ENCODE results near the gene DENND1C. TPM values are rescaled to one million over a fixed set of nuclear protein-coding genes. Genes with fewer than 3 reads are reported as not detected.

DENND1C gene
- 1 to 10 TPM in 4 of 8 experiments, under 1 TPM in 4; 0.07 to 2.7 (median 0.98) TPM for total RNA-seq

DNA sequence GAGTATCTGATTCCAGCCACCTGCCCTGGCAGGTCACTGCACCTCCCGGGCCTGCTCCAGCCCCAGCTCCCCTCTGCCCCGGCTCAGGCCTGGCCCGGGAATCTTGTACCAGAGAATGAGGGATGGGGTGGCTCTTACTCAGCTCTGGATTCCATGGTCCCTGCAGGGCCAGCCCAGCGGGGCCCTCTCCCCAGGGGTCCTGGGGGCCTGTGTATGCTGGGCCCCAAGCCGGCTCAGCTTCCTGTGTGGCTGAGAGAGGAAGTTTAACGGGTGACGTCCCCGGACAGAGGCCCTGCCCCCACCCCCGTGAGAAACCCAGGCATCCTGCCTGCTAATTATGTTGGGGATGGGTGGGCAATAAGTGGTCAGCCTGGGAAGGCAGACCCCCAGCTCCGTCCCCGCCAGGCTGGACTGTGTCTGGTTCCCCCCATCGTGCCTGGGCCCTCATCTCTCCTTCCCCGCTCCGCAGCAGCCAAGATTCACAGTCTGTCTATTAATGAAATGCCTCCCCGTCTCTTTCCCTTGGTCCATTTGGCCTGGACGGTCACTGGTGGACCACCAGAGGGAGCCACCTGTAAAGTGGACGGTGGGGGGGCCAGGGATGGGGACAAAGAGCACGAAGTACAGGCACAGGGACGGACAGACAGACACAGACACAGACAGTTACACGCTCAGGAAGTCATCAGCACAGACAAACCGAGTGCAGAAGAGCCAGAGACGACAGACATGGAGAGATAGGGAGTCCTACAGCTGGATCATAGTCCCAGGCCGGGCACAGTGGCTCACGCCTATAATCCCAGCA is at the start of gene DENND1C:
Gene DENND1C (minus strand): TSS at position 247 of the 802 bp plus-strand sequence. CDS start 92 bp downstream, at position 155.
- H3K4me1 ChIP-seq (replicated peaks in 1 of 2), result no peaks in the 10 kb centered on the region
- ATAC-seq (replicated peaks in 6 of 8), result peak; percentile 37 to 89 (median 56)
- no peak within 1 kb of the TSS for H3K4me3 ChIP-seq
- in situ Hi-C loops (cut with MboI; ENCODE audit: low pct_unique_long_range_greater_than_20kb in 2 of 9, low sequenced_read_pairs in 9 of 9, unreplicated experiment in 9 of 9), result no loop called here
- 0 to 100% (median 20%) methylated on average over 1 to 8 of the region's 24 CpGs; no CpG with 5 or more reads in 4 of the 10 experiments for WGBS, 10 experiments
- no peak within 1 kb of the TSS for H3K27ac ChIP-seq

DNA sequence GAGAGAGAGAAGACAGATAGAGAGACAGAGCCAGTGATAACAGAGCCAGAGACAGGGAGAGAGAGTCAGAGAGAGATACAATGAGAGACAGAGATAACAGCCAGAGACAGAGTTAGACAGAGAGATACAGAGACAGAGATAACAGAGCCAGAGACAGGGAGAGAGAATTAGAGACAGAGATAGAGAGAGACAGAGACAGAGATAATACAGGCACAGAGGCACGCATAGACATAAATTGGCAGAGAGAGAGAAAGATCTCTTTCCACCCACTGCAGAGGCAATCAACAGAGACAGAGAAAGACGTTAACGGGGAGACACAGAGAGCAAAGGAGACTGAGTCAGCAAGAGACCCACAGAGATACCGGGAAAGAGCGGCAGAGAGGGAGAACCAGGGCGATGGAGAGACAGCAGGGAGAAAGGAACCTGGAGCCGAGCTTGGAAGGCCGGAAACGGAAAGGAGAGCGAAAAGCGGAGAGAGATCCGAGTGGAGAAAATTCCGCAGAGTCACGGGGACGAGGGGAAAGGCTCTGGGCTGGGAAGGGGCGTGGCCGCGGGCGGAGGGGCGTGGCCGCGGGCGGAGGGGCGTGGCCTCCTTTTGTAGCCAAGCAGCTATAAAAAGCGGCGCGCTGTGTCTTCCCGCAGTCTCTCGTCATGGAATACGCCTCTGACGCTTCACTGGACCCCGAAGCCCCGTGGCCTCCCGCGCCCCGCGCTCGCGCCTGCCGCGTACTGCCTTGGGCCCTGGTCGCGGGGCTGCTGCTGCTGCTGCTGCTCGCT is 49.0 kb upstream of the DENND1C start, which contains the start of gene TNFSF9:
Gene TNFSF9 (plus strand): TSS at position 641 of the 777 bp plus-strand sequence. CDS start 11 bp downstream, at position 652.
- Histone ChIP-seq H3K4me3 (peak within 1 kb of the TSS; percentile 43 to 64 (median 50)), H3K4me1 (replicated peaks in 1 of 2) (peaks cover 13 to 22% of the 10 kb centered on the region in 2 donors), H3K27ac (peak within 1 kb of the TSS; percentile 15)
- WGBS, 10 experiments, result 0 to 23% (median 0%) methylated on average over 2 to 14 of the region's 44 CpGs
- in situ Hi-C loops (cut with MboI; ENCODE audit: low pct_unique_long_range_greater_than_20kb in 2 of 9, low sequenced_read_pairs in 9 of 9, unreplicated experiment in 9 of 9), result no loop called here
- peak; percentile 72 to 89 (median 84) for ATAC-seq (replicated peaks in 6 of 8)

GRCh38 chr19:6529937-6530385 is 48.4 kb upstream of the DENND1C start:
- H3K4me1 ChIP-seq (replicated peaks in 1 of 2), result peaks cover 13 to 22% of the 10 kb centered on the region in 2 donors
- WGBS, 10 experiments, result 14 to 100% (median 50%) methylated on average over 1 to 2 of the region's 2 CpGs; no CpG with 5 or more reads in 1 of the 10 experiments
- ATAC-seq (replicated peaks in 6 of 8), result no peak
- H3K4me3 ChIP-seq, result peak overlapping the region; percentile 43 to 64 (median 50)
- in situ Hi-C loops (cut with MboI; ENCODE audit: low pct_unique_long_range_greater_than_20kb in 2 of 9, low sequenced_read_pairs in 9 of 9, unreplicated experiment in 9 of 9), result loop anchor here in 2 of 9 experiments (10.0 kb wide), 2 partner anchors 85 to 105 kb away; no protein-coding TSS in a partner anchor
- no peak overlapping the region for H3K27ac ChIP-seq

DNA sequence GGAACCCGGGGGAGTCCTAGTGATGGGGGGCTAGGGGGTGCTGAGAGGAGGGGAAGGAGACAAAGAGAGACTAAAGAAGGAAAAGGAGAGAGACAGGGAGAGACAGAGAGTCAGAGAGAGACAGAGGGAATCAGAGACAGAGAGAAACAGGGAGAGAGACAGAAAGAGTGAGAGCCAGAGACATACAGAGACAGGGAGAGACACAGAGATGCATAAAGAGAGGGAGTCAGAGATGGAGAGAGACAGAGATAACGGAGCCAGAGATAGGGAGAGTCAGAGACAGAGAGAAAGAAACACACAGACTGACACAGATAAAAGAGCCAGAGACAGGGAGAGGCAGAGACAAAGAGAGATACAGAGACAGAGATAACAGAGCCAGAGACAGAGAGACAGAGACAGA is 47.8 kb upstream of the DENND1C start:
- in situ Hi-C loops (cut with MboI; ENCODE audit: low pct_unique_long_range_greater_than_20kb in 2 of 9, low sequenced_read_pairs in 9 of 9, unreplicated experiment in 9 of 9), result loop anchor here in 2 of 9 experiments (10.0 kb wide), 2 partner anchors 85 to 105 kb away; no protein-coding TSS in a partner anchor
- Histone ChIP-seq H3K4me1 (replicated peaks in 1 of 2) (peaks cover 13 to 22% of the 10 kb centered on the region in 2 donors), H3K27ac (no peak overlapping the region), H3K4me3 (no peak overlapping the region)
- 37 to 100% (median 70%) methylated on average over 1 of the region's 2 CpGs; no CpG with 5 or more reads in 2 of the 10 experiments for WGBS, 10 experiments
- no peak for ATAC-seq (replicated peaks in 6 of 8)

DNA sequence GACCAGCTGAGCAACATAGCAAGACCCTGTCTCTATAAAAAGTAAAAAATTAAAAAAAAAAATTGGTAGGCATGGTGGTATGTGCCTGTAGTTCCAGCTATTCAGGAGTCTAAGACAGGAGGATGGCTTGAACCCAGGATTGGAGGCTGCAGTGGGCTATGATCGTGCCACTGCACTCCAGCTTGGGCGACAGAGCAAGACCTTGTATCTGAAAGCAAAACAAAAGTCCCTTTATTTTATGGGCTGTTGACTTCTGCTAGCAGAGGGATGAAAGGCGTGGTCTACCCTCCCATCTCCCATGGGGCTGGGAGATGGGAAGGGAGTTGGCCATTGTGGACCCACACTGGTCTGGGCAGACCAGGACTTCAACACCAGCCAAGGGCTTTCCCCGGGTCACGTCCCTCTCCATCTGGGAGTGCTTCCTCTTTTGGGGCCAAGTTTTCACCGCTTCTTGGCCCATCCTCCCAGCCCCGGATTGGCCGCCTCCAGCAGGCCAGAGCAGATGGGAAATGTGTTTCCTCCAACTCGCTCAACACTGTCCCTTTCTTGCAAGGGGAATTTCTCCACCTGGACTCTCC is 47.0 kb upstream of the DENND1C start:
- in situ Hi-C loops (cut with MboI; ENCODE audit: low pct_unique_long_range_greater_than_20kb in 2 of 9, low sequenced_read_pairs in 9 of 9, unreplicated experiment in 9 of 9), result loop anchor here in 2 of 9 experiments (10.0 kb wide), 2 partner anchors 86 to 106 kb away; no protein-coding TSS in a partner anchor
- 40 to 60% (median 50%) methylated on average over 1 to 8 of the region's 9 CpGs; no CpG with 5 or more reads in 5 of the 10 experiments for WGBS, 10 experiments
- peak in 1 of 8 experiments; percentile 2 for ATAC-seq (replicated peaks in 6 of 8)
- Histone ChIP-seq H3K4me1 (replicated peaks in 1 of 2) (peaks cover 13 to 18% of the 10 kb centered on the region in 2 donors), H3K4me3 (no peak overlapping the region), H3K27ac (no peak overlapping the region)

DNA sequence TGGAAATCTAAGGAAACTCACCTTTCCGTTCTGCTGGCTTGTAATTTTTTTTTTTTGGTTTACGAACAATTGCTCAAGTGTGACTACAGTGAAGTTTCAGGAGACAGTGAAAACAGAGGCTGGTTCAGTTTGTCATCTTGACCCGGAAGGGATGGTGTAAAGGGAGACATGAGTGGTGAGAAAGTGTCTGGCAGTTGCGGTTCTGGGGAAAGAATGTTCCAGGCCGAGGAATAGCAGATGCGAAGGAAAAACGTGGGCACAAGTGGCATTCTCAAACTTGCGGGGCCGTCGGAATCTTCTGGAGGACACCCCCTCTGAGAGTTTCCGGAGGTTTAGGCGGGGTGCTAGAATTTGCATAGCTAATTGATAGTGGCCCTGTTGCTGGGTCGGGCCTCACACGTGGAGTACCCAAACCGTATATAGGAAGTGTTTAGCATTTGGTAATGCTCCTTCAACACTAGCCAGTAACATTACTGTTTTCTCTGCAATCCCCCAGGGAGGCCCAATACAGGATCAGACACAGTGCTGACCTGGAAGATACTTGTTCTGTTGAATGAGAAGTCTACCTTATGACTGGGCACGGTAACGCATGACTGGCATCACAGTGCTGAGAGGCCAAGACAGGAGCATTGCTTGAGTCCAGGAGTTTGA is 46.4 kb upstream of the DENND1C start:
- in situ Hi-C loops (cut with MboI; ENCODE audit: low pct_unique_long_range_greater_than_20kb in 2 of 9, low sequenced_read_pairs in 9 of 9, unreplicated experiment in 9 of 9), result loop anchor here in 2 of 9 experiments (10.0 kb wide), 2 partner anchors 87 to 107 kb away; no protein-coding TSS in a partner anchor
- ATAC-seq (replicated peaks in 6 of 8), result no peak
- 49 to 93% (median 70%) methylated on average over 3 to 12 of the region's 17 CpGs for WGBS, 10 experiments
- no peak overlapping the region for H3K27ac ChIP-seq
- H3K4me3 ChIP-seq, result no peak overlapping the region
- H3K4me1 ChIP-seq (replicated peaks in 1 of 2), result peaks cover 13 to 18% of the 10 kb centered on the region in 2 donors

DNA sequence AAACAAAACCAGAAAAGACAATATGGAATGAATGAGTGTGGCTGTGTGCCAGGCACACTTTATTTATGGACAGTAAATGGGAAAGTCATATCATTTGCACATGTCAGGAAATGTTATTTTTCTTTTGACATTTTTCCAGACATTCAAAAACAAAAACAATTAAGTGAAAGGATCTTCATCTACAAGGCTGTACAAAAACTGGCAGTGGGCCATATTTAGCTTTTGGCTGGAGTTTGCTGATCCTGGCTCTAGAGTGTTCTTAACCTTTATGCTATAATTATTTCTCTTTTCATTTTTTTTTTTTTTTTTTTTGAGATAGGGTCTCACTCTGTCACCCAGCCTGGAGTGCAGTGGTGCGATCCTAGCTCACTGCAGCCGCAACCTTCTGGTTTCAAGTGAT is 42.7 kb upstream of the DENND1C start:
- no peaks in the 10 kb centered on the region for H3K4me1 ChIP-seq (replicated peaks in 1 of 2)
- in situ Hi-C loops (cut with MboI; ENCODE audit: low pct_unique_long_range_greater_than_20kb in 2 of 9, low sequenced_read_pairs in 9 of 9, unreplicated experiment in 9 of 9), result loop anchor here in 2 of 9 experiments (10.0 kb wide), 2 partner anchors 90 to 110 kb away; no protein-coding TSS in a partner anchor
- no peak overlapping the region for H3K27ac ChIP-seq
- 85 to 100% (median 95%) methylated on average over 1 to 2 of the region's 2 CpGs; no CpG with 5 or more reads in 6 of the 10 experiments for WGBS, 10 experiments
- H3K4me3 ChIP-seq, result no peak overlapping the region
- no peak for ATAC-seq (replicated peaks in 6 of 8)

GRCh38 chr19:6522712-6523111 is 41.1 kb upstream of the DENND1C start:
- no peak for ATAC-seq (replicated peaks in 6 of 8)
- Histone ChIP-seq H3K4me1 (replicated peaks in 1 of 2) (no peaks in the 10 kb centered on the region), H3K27ac (no peak overlapping the region), H3K4me3 (no peak overlapping the region)
- in situ Hi-C loops (cut with MboI; ENCODE audit: low pct_unique_long_range_greater_than_20kb in 2 of 9, low sequenced_read_pairs in 9 of 9, unreplicated experiment in 9 of 9), result loop anchor here in 2 of 9 experiments (10.0 kb wide), 2 partner anchors 92 to 112 kb away; no protein-coding TSS in a partner anchor
- 58 to 100% (median 75%) methylated on average over 2 to 6 of the region's 6 CpGs for WGBS, 10 experiments

- in situ Hi-C loops (cut with MboI; ENCODE audit: low pct_unique_long_range_greater_than_20kb in 2 of 9, low sequenced_read_pairs in 9 of 9, unreplicated experiment in 9 of 9), result loop anchor here in 2 of 9 experiments (10.0 kb wide), 2 partner anchors 93 to 113 kb away; no protein-coding TSS in a partner anchor
- WGBS, 10 experiments, result 58 to 85% (median 66%) methylated on average over 1 to 10 of the region's 20 CpGs; no CpG with 5 or more reads in 6 of the 10 experiments
- H3K4me1 ChIP-seq (replicated peaks in 1 of 2), result peaks cover 0 to 3% of the 10 kb centered on the region in 2 donors
- no peak overlapping the region for H3K27ac ChIP-seq
- H3K4me3 ChIP-seq, result no peak overlapping the region
- no peak for ATAC-seq (replicated peaks in 6 of 8)
Measured at GRCh38 chr19:6521718-6522646, 40.4 kb upstream of the DENND1C start.

DNA sequence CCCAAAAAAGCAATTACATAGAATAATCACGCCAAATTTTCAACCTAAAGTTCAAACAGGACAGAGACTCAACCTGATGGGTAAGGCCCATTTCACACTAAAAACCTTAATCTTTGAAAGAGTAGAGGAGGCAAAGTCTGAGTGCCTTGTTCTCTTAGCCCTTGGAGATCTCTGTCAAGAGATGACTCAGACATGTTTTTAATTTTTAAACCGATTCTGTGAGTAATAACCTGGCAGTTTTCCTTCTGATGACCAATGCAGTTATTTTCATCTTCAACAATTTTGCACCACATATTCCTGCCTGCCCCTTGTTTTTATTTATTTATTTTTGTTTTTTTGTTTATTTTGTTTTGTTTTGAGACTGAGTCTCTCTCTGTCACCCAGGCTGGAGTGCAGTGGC is 37.7 kb upstream of the DENND1C start:
- no peak for ATAC-seq (replicated peaks in 6 of 8)
- no peak overlapping the region for H3K27ac ChIP-seq
- peaks cover 0 to 4% of the 10 kb centered on the region in 2 donors for H3K4me1 ChIP-seq (replicated peaks in 1 of 2)
- no peak overlapping the region for H3K4me3 ChIP-seq
- in situ Hi-C loops (cut with MboI; ENCODE audit: low pct_unique_long_range_greater_than_20kb in 2 of 9, low sequenced_read_pairs in 9 of 9, unreplicated experiment in 9 of 9), result loop anchor here in 1 of 9 experiments (10.0 kb wide), 1 partner anchor 346 kb away; no protein-coding TSS in a partner anchor
- WGBS, 10 experiments, result 0 to 100% (median 41%) methylated on average over 1 to 2 of the region's 2 CpGs; no CpG with 5 or more reads in 2 of the 10 experiments
